A549 (cell line): ENCODE measurements around the gene OR56B4. TPM values are rescaled to one million over a fixed set of nuclear protein-coding genes. Genes with fewer than 3 reads are reported as not detected.
"Not testable (repeated sequence)": the region's sequence is repeated elsewhere in the genome, so short reads cannot be mapped to it uniquely, and the experiment has no call there.

ENCODE experiments used
- ATAC-seq, 2 experiments: fragments of 200-7000 bp in 1 of 2; fragments of >200 bp in 1 of 2; cut with Nextera tagmentation in 1 of 2; cut with Tn5 transposase in 1 of 2; 3 replicates each; pipeline versions ENCODE4 v1.8.0 to v1.9.1; 2018 to 2020; ENCODE audit warnings: mild to moderate bottlenecking in 1 of 2, moderate library complexity in 1 of 2
- CTCF ChIA-PET: fragments of 300-600 bp; sonication (Branson Sonifier 250); formaldehyde crosslinking; extraction: SDS; loops from one replicate; lab custom pipeline; 2021; ENCODE audit warnings: antibody characterized with exemption, inconsistent platforms; lab: Yijun Ruan, JAX
- POLR2A ChIA-PET: fragments of 350-600 bp; formaldehyde crosslinking; extraction: SDS; loops from one replicate; lab custom pipeline; 2021; ENCODE audit warnings: antibody characterized with exemption, inconsistent platforms; lab: Yijun Ruan, JAX
- DNase-seq, 2 experiments: peaks; one replicate each; pipeline versions ENCODE4 v3.0.0 to v3.0.0-alpha.2; 2011 to 2016; ENCODE audit warnings: low read depth in 1 of 2, low spot score in 1 of 2
- FAIRE-seq: peaks from 2 replicates; lab custom pipeline; 2011; peaks lifted over from hg19 to GRCh38; lab: Jason Lieb, UNC
- H3K27ac ChIP-seq, 2 experiments: fragments of >200 bp; sonication (Bioruptor Twin); formaldehyde crosslinking; 3 replicates each; pipeline ENCODE4 v1.5.1; 2016 to 2017
- H3K4me1 ChIP-seq: fragments of >200 bp; sonication (Bioruptor Twin); formaldehyde crosslinking; 3 replicates; pipeline ENCODE4 v1.6.1; 2016
- H3K4me2 ChIP-seq: fragments of >200 bp; sonication (Bioruptor Twin); formaldehyde crosslinking; 3 replicates; pipeline ENCODE4 v1.6.1; 2016
- H3K4me3 ChIP-seq: fragments of >200 bp; sonication (Bioruptor Twin); formaldehyde crosslinking; 3 replicates; pipeline ENCODE4 v1.5.1; 2016
- H3K9me3 ChIP-seq: fragments of >200 bp; sonication (Bioruptor Twin); formaldehyde crosslinking; 3 replicates; pipeline ENCODE4 v1.6.1; 2016
- ATOH8 ChIP-seq: fragments of 250-450 bp; sonication (Bioruptor Pico); IDR thresholded peaks from 2 replicates; pipeline ENCODE4 v1.5.0; 2020; ENCODE audit warnings: low read depth, mild to moderate bottlenecking, moderate library complexity
- CBX8 ChIP-seq: fragments of 200-600 bp; sonication (generic); IDR thresholded peaks from 2 replicates; pipeline ENCODE4 v1.6.1; 2016
- E2F6 ChIP-seq: IDR thresholded peaks from 2 replicates; pipeline ENCODE4 v1.6.1; 2012; ENCODE audit warnings: low read depth, borderline replicate concordance
- HES2 ChIP-seq: fragments of >200 bp; sonication (Bioruptor Twin); formaldehyde crosslinking; IDR thresholded peaks from 2 replicates; pipeline ENCODE4 v1.6.1; 2016
- HEYL ChIP-seq: fragments of 250-450 bp; sonication (Bioruptor Pico); IDR thresholded peaks from 2 replicates; pipeline ENCODE4 v1.8.0; 2021; ENCODE audit warnings: mild to moderate bottlenecking, moderate library complexity
- HOXB5 ChIP-seq: fragments of 250-450 bp; sonication (Bioruptor Pico); IDR thresholded peaks from 2 replicates; pipeline ENCODE4 v1.5.0; 2020; ENCODE audit warnings: mild to moderate bottlenecking, moderate library complexity
- KDM5A ChIP-seq: fragments of 200-600 bp; sonication (generic); IDR thresholded peaks from 2 replicates; pipeline ENCODE4 v1.6.1; 2016; ENCODE audit warnings: antibody characterized with exemption, mild to moderate bottlenecking
- MAFK ChIP-seq: fragments of 450-650 bp; IDR thresholded peaks from 2 replicates; pipeline ENCODE4 v1.6.1; 2014; ENCODE audit not compliant: partially characterized antibody
- NFE2L2 ChIP-seq: fragments of 150-350 bp; conservative IDR thresholded peaks from 2 replicates; pipeline ENCODE4 v1.6.1; 2014; ENCODE audit warnings: low read length
- NPAS2 ChIP-seq: fragments of 250-450 bp; sonication (Bioruptor Pico); IDR thresholded peaks from 2 replicates; pipeline ENCODE4 v1.8.0; 2022; ENCODE audit warnings: mild to moderate bottlenecking, moderate library complexity, borderline replicate concordance
- PHF8 ChIP-seq: fragments of 200-600 bp; sonication (generic); IDR thresholded peaks from 2 replicates; pipeline ENCODE4 v1.6.1; 2016; ENCODE audit warnings: low read depth, mild to moderate bottlenecking, antibody characterized with exemption, moderate library complexity, borderline replicate concordance
- POLR2AphosphoS2 ChIP-seq: conservative IDR thresholded peaks from 2 replicates; pipeline ENCODE4 v1.6.1; 2012; ENCODE audit warnings: low read length, improper control_type of control experiment, inconsistent platforms
- RAD21 ChIP-seq, 2 experiments: fragments of >200 bp in 1 of 2; sonication (Bioruptor Twin) in 1 of 2; formaldehyde crosslinking in 1 of 2; IDR thresholded peaks in 1 of 2; conservative IDR thresholded peaks in 1 of 2; 2 replicates in 1 of 2; 3 replicates in 1 of 2; pipeline ENCODE4 v1.6.1; 2012 to 2018; ENCODE audit warnings: inconsistent platforms in 1 of 2
- REST ChIP-seq: fragments of 200-600 bp; sonication (generic); IDR thresholded peaks from 2 replicates; pipeline ENCODE4 v1.6.1; 2016; ENCODE audit warnings: antibody characterized with exemption, mild to moderate bottlenecking, moderate library complexity
- SMC3 ChIP-seq: fragments of >200 bp; sonication (Bioruptor Twin); formaldehyde crosslinking; IDR thresholded peaks from 3 replicates; pipeline ENCODE4 v1.6.1; 2018; ENCODE audit warnings: inconsistent platforms
- SREBF2 ChIP-seq: fragments of 450-650 bp; IDR thresholded peaks from 2 replicates; pipeline ENCODE4 v1.6.1; 2014; ENCODE audit warnings: mild to moderate bottlenecking, moderate library complexity
- ZC3H11A ChIP-seq: fragments of 450-650 bp; IDR thresholded peaks from 2 replicates; pipeline ENCODE4 v1.6.1; 2014; ENCODE audit warnings: antibody characterized with exemption, mild to moderate bottlenecking
- ZSCAN20 ChIP-seq: fragments of 250-450 bp; sonication (Bioruptor Pico); IDR thresholded peaks from 2 replicates; pipeline ENCODE4 v1.8.0; 2022; ENCODE audit warnings: mild to moderate bottlenecking, moderate library complexity
- WGBS: methylation state at CpG from one replicate; pipeline ENCODE4 v1.1.6; 2017; ENCODE audit errors: missing lambda C conversion rate; 5-methylcytosine and 5-hydroxymethylcytosine counted together
- polyA minus RNA-seq: library from RNA; depleted of rRNA, polyadenylated mRNA; stranded (reverse); fragments of >200 nt; gene quantifications from 2 replicates; pipeline ENCODE4 v1.2.3, GENCODE V29; 2011; rRNA and poly(A)+ RNA removed
- polyA plus RNA-seq, 4 experiments: library from polyadenylated mRNA; depleted of rRNA in 3 of 4; stranded (reverse); fragments of >200 nt; fragmentation: RNase III in 1 of 4; extraction: RNeasy Plus Mini Kit Qiagen cat#74134 plus additional on column Dnase treatment in 1 of 4; gene quantifications; 2 replicates in 3 of 4; 3 replicates in 1 of 4; pipeline ENCODE4 v1.2.3, GENCODE V29; 2011 to 2017

Gene OR56B4
- polyA plus RNA-seq (2011; rRNA removed) (not detected in 2 replicates), polyA plus RNA-seq (2017; fragmentation: RNase III; extraction: RNeasy Plus Mini Kit Qiagen cat#74134 plus additional on column Dnase treatment) (not detected in 3 replicates), polyA minus RNA-seq (not detected in 2 replicates)
- not detected in 2 replicates for polyA plus RNA-seq (2012; cell fraction: cytosol; rRNA removed)
- polyA plus RNA-seq (2012; cell fraction: nucleus; rRNA removed): not detected in 2 replicates

GRCh38 chr11:6107384-6107783 lies at the start of gene OR56B4:
TSS of gene OR56B4 (plus strand) at chr11:6107684. CDS start at chr11:6107779, 95 bp downstream.
- CTCF ChIA-PET: interaction anchor here (1.2 kb wide), 1 partner anchor 199 kb away, joined by 3 read pairs; no protein-coding TSS in a partner anchor
- H3K4me2 ChIP-seq, H3K9me3 ChIP-seq, DNase-seq, POLR2A ChIA-PET, FAIRE-seq, ATAC-seq, H3K4me1 ChIP-seq, H3K27ac ChIP-seq, H3K4me3 ChIP-seq: not testable (repeated sequence)
- 22% methylated on average over 6 of the region's 6 CpGs for WGBS

GRCh38 chr11:6061475-6061874 lies 46.0 kb upstream of the OR56B4 start:
- ATAC-seq: no peak
- TF ChIP-seq MAFK (peak; percentile 38), REST (no peak)
- TF ChIP-seq, all 56 proteins: peak for 1
- WGBS: 4% methylated on average over 3 of the region's 3 CpGs

GRCh38 chr11:6062691-6063358 lies 44.7 kb upstream of the OR56B4 start:
- H3K9me3 ChIP-seq: no peaks in the 10 kb centered on the region
- no peak overlapping the region for H3K4me2 ChIP-seq
- no peak for TF ChIP-seq E2F6
- TF ChIP-seq ZSCAN20 (CRISPR knock-in tag): no peak
- TF ChIP-seq HEYL (CRISPR knock-in tag): no peak
- no peak for TF ChIP-seq KDM5A
- no peak for TF ChIP-seq NFE2L2
- TF ChIP-seq HES2: no peak
- no peak for TF ChIP-seq ATOH8 (CRISPR knock-in tag)
- 0% methylated on average over 5 of the region's 5 CpGs for WGBS
- ATAC-seq: no peak
- H3K4me1 ChIP-seq: no peaks in the 10 kb centered on the region
- no peak overlapping the region for H3K27ac ChIP-seq
- ChIA-PET CTCF (interaction anchor here (1.5 kb wide), 1 partner anchor 39 kb away, joined by 5 read pairs; no protein-coding TSS in a partner anchor), POLR2A (no interaction called here)
- no peak for DNase-seq
- H3K4me3 ChIP-seq: no peak overlapping the region
- no peak for FAIRE-seq

More at GRCh38 chr11:6061475-6061874, 46.0 kb upstream of the OR56B4 start:
- DNase-seq (no peak), FAIRE-seq (no peak)
- Histone ChIP-seq H3K9me3 (no peaks in the 10 kb centered on the region), H3K4me3 (no peak overlapping the region), H3K27ac (no peak overlapping the region), H3K4me1 (no peaks in the 10 kb centered on the region), H3K4me2 (no peak overlapping the region)
- POLR2A ChIA-PET: no interaction called here
- CTCF ChIA-PET: no interaction called here

- CTCF ChIA-PET: no interaction called here
- no peak for FAIRE-seq
- 0% methylated on average over 4 of the region's 4 CpGs for WGBS
- TF ChIP-seq POLR2AphosphoS2: no peak
- TF ChIP-seq CBX8: no peak
- no peak for TF ChIP-seq RAD21 (conservative IDR thresholded peaks at IDR 0.05 in 1 of 2, IDR thresholded peaks at IDR 0.05 in 1 of 2)
- TF ChIP-seq PHF8: no peak
- no peak for TF ChIP-seq SMC3
- TF ChIP-seq NPAS2 (CRISPR knock-in tag): no peak
- no peak for TF ChIP-seq SREBF2
- no peak for TF ChIP-seq REST
- no peak for TF ChIP-seq HOXB5 (CRISPR knock-in tag)
- no peak for TF ChIP-seq ZC3H11A
These were observed 40.0 kb upstream of the OR56B4 start for GRCh38 chr11:6067502-6067901.

More at GRCh38 chr11:6067502-6067901, 40.0 kb upstream of the OR56B4 start:
- ATAC-seq (no peak), DNase-seq (no peak)
- Histone ChIP-seq H3K4me3 (no peak overlapping the region), H3K27ac (no peak overlapping the region), H3K9me3 (no peaks in the 10 kb centered on the region), H3K4me1 (no peaks in the 10 kb centered on the region), H3K4me2 (no peak overlapping the region)
- POLR2A ChIA-PET: no interaction called here
